Hippocampal formation (tissue), 2 donors: ENCODE results near the gene VPS52.
"Not testable (repeated sequence)": the region's sequence is repeated elsewhere in the genome, so short reads cannot be mapped to it uniquely, and the experiment has no call there.

ENCODE experiments used
- DNase-seq, 2 donors: peaks; one replicate each; lab custom pipeline; 2025; lab: John Stamatoyannopoulos, UW

The VPS52 gene

GRCh38 chr6:33301877-33302276, 30.2 kb upstream of the VPS52 start:
- no peak for DNase-seq

GRCh38 chr6:33299237-33299944, 27.7 kb upstream of the VPS52 start:
- peak; percentile 83 for DNase-seq

GRCh38 chr6:33298773-33299236, 27.1 kb upstream of the VPS52 start, which contains the start of gene RGL2:
TSS of gene RGL2 (minus strand) at chr6:33298942. CDS start at chr6:33298610, 332 bp downstream.
- peak; percentile 73 to 79 for DNase-seq

DNA sequence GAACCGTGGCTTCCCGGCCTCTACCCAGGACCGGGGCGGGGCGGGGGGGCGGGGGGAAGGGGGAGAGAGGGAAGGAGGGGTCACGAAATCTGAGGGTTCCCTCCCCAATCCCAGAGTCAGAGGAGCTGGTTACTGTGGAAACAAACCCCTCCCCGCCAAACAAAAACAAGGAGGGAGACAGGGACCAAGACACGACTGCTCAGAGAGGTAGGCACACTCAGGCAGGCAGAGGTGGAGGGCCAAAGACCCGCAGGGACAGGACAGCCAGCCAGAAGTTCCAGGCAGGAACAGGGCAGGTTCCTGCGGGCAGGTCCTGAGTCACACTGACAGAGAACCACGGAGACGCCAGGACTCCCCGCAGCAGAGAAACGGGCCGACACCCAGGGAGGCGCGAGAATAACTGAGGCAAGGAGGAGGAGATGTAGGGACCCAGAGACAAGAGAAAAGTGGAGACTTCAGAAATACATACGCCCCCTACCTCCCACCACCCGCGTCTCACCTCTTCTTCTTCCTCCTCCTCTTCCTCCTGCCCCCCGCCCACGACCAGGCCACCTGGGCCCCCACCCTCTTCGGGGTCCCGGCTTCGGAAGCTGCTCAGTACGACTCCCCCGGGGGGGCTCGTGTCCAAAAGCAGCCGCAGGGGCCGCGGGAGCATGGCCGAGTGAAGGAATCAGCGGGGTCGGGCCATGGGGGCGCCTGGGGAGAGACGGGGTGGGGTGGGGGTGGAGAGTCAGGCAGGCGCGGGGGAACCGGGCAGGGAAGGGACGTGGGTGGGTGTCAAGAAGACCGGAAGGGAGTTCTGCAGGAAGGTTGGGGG, 26.5 kb upstream of the VPS52 start:
- peak in 1 of 2 donors; percentile 6 for DNase-seq

DNA sequence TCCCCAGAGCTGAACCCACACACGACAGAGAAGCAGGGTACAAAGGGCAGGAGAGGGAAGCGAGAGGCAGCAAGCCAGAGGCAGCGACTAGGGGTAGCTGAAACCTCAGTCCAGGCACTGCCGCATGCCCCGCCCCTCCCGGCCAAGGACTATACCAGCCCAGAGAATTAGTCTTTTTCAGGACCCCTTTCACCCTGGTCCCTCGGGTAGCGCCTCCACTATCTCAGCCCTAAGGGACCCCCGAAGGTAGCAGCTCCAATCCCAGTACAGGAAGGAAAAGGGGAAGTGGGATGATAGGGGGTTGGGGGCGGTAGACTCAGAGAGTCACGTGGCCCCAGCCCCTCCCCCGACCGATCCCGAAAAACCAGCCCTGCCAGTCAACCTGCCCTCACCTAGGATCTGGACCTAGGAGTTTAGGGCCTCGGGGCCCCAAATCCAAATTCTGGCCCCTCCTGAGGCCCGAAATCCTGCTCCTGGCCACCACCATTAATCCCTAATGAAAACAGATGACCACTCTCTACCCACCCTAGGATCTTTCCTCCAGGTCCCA, 25.8 kb upstream of the VPS52 start:
- DNase-seq = no peak

- no peak for DNase-seq
Measured at GRCh38 chr6:33296797-33297405, 25.2 kb upstream of the VPS52 start.

DNA sequence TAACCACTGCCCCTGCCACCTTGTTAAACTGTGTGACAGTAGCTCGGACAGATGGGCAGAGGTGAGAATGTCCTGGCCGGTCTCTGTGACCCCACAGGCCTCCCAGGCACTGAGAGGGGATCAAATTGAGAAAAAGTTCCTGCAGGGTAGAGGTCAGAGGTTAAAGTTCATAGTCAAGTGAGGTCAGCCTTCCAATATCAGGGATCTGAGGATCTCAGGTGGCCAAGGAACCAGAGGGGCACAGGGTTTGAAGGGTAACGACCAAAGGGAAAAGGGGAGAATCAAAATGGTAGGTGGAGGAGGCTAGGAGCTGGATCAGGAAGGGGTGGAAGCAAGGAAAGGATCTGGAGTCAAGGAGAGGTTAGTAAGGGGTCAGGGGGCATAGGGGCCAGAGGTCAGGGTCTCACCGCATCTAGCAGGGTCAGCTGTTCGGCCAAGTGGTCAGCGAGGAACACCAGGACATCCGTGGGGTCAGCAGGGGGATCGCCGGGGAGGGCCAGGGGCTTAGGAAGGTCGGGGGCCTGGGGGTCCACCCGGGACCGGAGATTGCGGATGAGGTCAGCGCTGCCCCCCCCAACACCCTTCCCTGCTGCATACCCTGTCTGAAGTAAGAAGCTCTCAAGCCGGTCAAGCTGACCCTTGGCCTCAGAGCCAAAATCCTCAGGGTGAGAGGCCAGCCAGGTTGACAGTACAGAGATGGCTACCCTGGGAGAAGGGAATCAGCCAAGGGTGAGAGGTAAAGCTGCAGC, 24.1 kb upstream of the VPS52 start:
- DNase-seq = no peak

DNA sequence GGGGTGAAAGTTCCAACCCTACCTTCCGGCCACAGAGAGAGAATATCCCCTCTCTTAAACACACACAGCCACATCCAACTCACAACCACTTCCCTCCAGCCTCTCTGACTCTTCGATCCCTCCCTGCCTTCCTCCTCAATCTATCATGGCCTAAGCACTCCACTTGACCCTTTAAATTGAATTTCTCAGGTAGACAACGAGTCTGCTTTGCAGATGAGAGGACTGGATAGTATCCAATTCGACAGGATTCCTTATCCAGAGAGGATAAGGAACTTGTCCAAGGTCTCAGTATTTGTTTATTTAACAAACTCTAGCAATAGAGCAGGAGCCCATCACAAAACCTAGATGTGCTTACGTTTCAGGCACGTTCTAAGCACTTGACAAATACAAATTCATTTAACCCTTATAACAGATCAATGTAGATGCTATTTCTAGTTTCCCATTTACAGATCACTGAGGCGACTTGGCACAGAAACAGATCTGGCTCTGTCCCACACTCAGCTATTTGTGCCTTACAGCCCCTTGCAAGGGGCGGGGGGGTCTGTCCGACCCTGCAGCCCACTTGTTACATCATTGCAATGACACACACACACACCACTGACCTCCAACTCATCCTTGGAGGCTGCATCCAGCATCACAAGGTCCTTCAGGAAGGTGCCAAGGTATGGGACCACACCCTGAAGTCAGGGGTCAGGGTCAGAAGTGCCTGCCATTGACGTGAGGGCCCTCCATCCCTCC, 22.6 kb upstream of the VPS52 start:
- DNase-seq = no peak

DNA sequence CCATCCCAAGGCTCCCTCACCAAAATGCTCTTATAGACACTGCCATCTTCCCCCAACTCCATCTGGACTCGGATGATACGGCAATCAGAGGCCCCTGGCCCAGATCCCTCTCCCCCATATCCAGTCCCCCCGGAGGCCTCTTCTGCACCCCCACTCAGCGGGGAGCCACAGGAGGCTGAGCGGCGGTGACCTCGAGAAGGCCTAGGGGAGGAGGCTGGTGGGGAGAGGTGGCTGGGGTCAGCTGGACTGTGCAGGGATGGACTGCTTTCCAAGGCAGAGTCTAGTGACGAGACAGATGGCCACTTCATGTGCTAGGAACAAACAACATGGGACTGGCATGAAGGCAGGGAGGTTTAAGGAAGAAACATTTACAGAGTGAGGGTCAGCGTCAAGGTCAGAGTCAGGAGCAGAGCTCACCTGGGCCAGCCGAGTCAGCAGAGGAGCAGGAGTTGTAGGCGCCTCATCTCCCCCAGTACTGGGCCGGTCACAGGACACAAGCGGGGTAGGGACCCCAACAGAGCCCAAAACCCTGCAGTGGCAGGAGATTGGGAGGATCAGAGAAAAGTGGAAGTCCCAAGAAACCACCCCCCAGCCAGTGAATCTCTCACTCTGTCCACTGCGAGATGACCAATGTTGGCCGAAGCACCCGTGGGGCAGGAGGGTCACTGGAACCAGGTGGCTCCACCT, 21.5 kb upstream of the VPS52 start:
- DNase-seq = no peak

GRCh38 chr6:33290459-33290858, 18.8 kb upstream of the VPS52 start:
- DNase-seq = no peak

- DNase-seq = no peak
Measured at GRCh38 chr6:33289784-33290315, 18.2 kb upstream of the VPS52 start.

GRCh38 chr6:33288921-33289783, 17.5 kb upstream of the VPS52 start, which contains the start of the genes PFDN6 and WDR46:
TSS of gene PFDN6 (plus strand) at chr6:33289601. CDS start at chr6:33289857, 256 bp downstream.
TSS of gene WDR46 (minus strand) at chr6:33289239. CDS start at chr6:33289170, 69 bp downstream.
- DNase-seq = peak; percentile 91 to 98

GRCh38 chr6:33288141-33288920, 16.7 kb upstream of the VPS52 start:
- DNase-seq = no peak

- no peak for DNase-seq
Measured at GRCh38 chr6:33286946-33287914, 15.6 kb upstream of the VPS52 start.

GRCh38 chr6:33285214-33285613, 13.5 kb upstream of the VPS52 start:
- DNase-seq = not testable (repeated sequence)

- no peak for DNase-seq
Measured at GRCh38 chr6:33280539-33280938, 8.9 kb upstream of the VPS52 start.
